HepG2 (cell line): Measurements from ENCODE around the gene GNB3. TPM values are rescaled to one million over a fixed set of nuclear protein-coding genes. Genes with fewer than 3 reads are reported as not detected.

Experiments used
- AHR ChIP-seq: IDR thresholded peaks from 2 replicates; pipeline ENCODE4 v1.6.1; 2018; ENCODE audit warnings: missing genetic modification reagents, missing compliant biosample characterization
- FOSL2 ChIP-seq: sonication (generic); formaldehyde crosslinking; IDR thresholded peaks from 2 replicates; pipeline ENCODE4 v1.4.0; 2020; ENCODE audit warnings: missing genetic modification reagents
- HNF1B ChIP-seq: sonication (generic); formaldehyde crosslinking; IDR thresholded peaks from 2 replicates; pipeline ENCODE4 v1.5.1; 2020; ENCODE audit warnings: mild to moderate bottlenecking, moderate library complexity, missing genetic modification reagents
- HOXA9 ChIP-seq: sonication (generic); formaldehyde crosslinking; IDR thresholded peaks from 2 replicates; pipeline ENCODE4 v1.8.1; 2022; ENCODE audit warnings: missing genetic modification reagents, mild to moderate bottlenecking, moderate library complexity, borderline replicate concordance
- IRF2 ChIP-seq: IDR thresholded peaks from 2 replicates; pipeline ENCODE4 v1.6.1; 2018; ENCODE audit warnings: missing genetic modification reagents, missing compliant biosample characterization
- IRX3 ChIP-seq: sonication (generic); formaldehyde crosslinking; IDR thresholded peaks from 2 replicates; pipeline ENCODE4 v1.8.1; 2023; ENCODE audit warnings: mild to moderate bottlenecking, low read depth, missing genetic modification reagents, borderline replicate concordance
- MBNL3 ChIP-seq: fragments of 250-450 bp; sonication (Bioruptor Pico); conservative IDR thresholded peaks from 2 replicates; pipeline ENCODE4 v1.8.0; 2022; ENCODE audit warnings: mild to moderate bottlenecking, inconsistent platforms
- MTA3 ChIP-seq: sonication (generic); formaldehyde crosslinking; IDR thresholded peaks from 2 replicates; pipeline ENCODE4 v1.4.0; 2020; ENCODE audit warnings: missing genetic modification reagents
- MYC ChIP-seq: sonication (generic); formaldehyde crosslinking; IDR thresholded peaks from 2 replicates; pipeline ENCODE4 v1.9.0; 2021; ENCODE audit warnings: missing genetic modification reagents, borderline replicate concordance
- MZF1 ChIP-seq: sonication (generic); formaldehyde crosslinking; IDR thresholded peaks from 2 replicates; pipeline ENCODE4 v1.8.1; 2023; ENCODE audit warnings: mild to moderate bottlenecking, missing genetic modification reagents, borderline replicate concordance
- NR1H2 ChIP-seq: sonication (generic); formaldehyde crosslinking; IDR thresholded peaks from 2 replicates; pipeline ENCODE4 v1.8.1; 2022; ENCODE audit warnings: low read depth, missing genetic modification reagents, borderline replicate concordance
- PITX1 ChIP-seq: sonication (generic); formaldehyde crosslinking; IDR thresholded peaks from 2 replicates; pipeline ENCODE4 v1.5.1; 2020; ENCODE audit warnings: mild to moderate bottlenecking, missing genetic modification reagents
- RARG ChIP-seq: sonication (generic); formaldehyde crosslinking; IDR thresholded peaks from 2 replicates; pipeline ENCODE4 v1.4.0; 2020; ENCODE audit warnings: low read depth, mild to moderate bottlenecking, missing genetic modification reagents
- REPIN1 ChIP-seq: sonication (generic); formaldehyde crosslinking; IDR thresholded peaks from 2 replicates; pipeline ENCODE4 v1.8.0; 2022; ENCODE audit warnings: missing genetic modification reagents, low read depth, mild to moderate bottlenecking, borderline replicate concordance
- SKIL ChIP-seq: sonication (generic); formaldehyde crosslinking; IDR thresholded peaks from 2 replicates; pipeline ENCODE4 v1.8.0; 2022; ENCODE audit warnings: missing genetic modification reagents, mild to moderate bottlenecking, moderate library complexity, borderline replicate concordance
- SP2 ChIP-seq: sonication (generic); formaldehyde crosslinking; IDR thresholded peaks from 2 replicates; pipeline ENCODE4 v1.5.1; 2020; ENCODE audit warnings: mild to moderate bottlenecking, missing genetic modification reagents
- ZC3H4 ChIP-seq: sonication (generic); formaldehyde crosslinking; IDR thresholded peaks from 2 replicates; pipeline ENCODE4 v1.4.0; 2020; ENCODE audit warnings: missing genetic modification reagents, borderline replicate concordance
- ZFP36 ChIP-seq: fragments of 150-350 bp; IDR thresholded peaks from 2 replicates; pipeline ENCODE4 v1.6.1; 2018; ENCODE audit warnings: borderline replicate concordance, low read length, low read depth; ENCODE audit not compliant: partially characterized antibody
- ZFP36L2 ChIP-seq: sonication (generic); formaldehyde crosslinking; IDR thresholded peaks from 2 replicates; pipeline ENCODE4 v1.4.0; 2020; ENCODE audit warnings: missing genetic modification reagents
- ZNF317 ChIP-seq: sonication (generic); formaldehyde crosslinking; IDR thresholded peaks from 2 replicates; pipeline ENCODE4 v1.5.0; 2020; ENCODE audit warnings: mild to moderate bottlenecking, missing genetic modification reagents
- ZNF333 ChIP-seq: sonication (generic); formaldehyde crosslinking; IDR thresholded peaks from 2 replicates; pipeline ENCODE4 v1.4.0; 2020; ENCODE audit warnings: mild to moderate bottlenecking, missing genetic modification reagents, borderline replicate concordance
- ZNF468 ChIP-seq: sonication (generic); formaldehyde crosslinking; IDR thresholded peaks from 2 replicates; pipeline ENCODE4 v1.8.0; 2022; ENCODE audit warnings: mild to moderate bottlenecking, moderate library complexity, missing genetic modification reagents
- ZNF512 ChIP-seq: sonication (generic); formaldehyde crosslinking; IDR thresholded peaks from 2 replicates; pipeline ENCODE4 v1.4.0; 2020; ENCODE audit warnings: mild to moderate bottlenecking, missing genetic modification reagents
- ZNF543 ChIP-seq: sonication (generic); formaldehyde crosslinking; IDR thresholded peaks from 2 replicates; pipeline ENCODE4 v1.4.0; 2020; ENCODE audit warnings: mild to moderate bottlenecking, missing genetic modification reagents
- ZNF570 ChIP-seq: sonication (generic); formaldehyde crosslinking; IDR thresholded peaks from 2 replicates; pipeline ENCODE4 v1.4.0; 2020; ENCODE audit warnings: mild to moderate bottlenecking, missing genetic modification reagents, borderline replicate concordance
- polyA plus RNA-seq, 8 experiments: library from polyadenylated mRNA; depleted of rRNA in 3 of 8; stranded (reverse) in 7 of 8; unstranded in 1 of 8; fragments of >200 nt; fragmentation: Illumina TruSeq in 4 of 8; extraction: Trizol in 4 of 8; gene quantifications; 2 replicates each; pipeline versions ENCODE4 v1.2.1 to v1.2.3, GENCODE V29; 2011 to 2016; ENCODE audit warnings: low read depth in 4 of 8, missing spikeins in 1 of 8, mixed read lengths in 1 of 8; ENCODE audit not compliant: insufficient read depth in 1 of 8
- total RNA-seq, 5 experiments: library from RNA; depleted of rRNA; stranded (reverse); fragments of >200 nt; fragmentation: Illumina TruSeq; extraction: Trizol; gene quantifications; 2 replicates each; pipeline ENCODE4 v1.2.3, GENCODE V29; 2016; ENCODE audit warnings: low read depth in 1 of 5

The GNB3 gene
- total and polyA plus RNA-seq, 2 of the 13 experiments (the other 11 are each of a cell fraction or from before 2014, with no cell fraction given): 1.3 to 3.6 TPM

GRCh38 chr12:6867413-6868210 lies 26.9 kb downstream of the GNB3 start, which contains the start of gene TPI1 (continued):
- no peak; the same call in 1 of the 2 replicates for TF ChIP-seq ZNF317
- TF ChIP-seq RARG (CRISPR knock-in tag): no peak
- no peak for TF ChIP-seq ZNF333 (CRISPR knock-in tag)
- TF ChIP-seq NR1H2 (CRISPR knock-in tag): 0 out of 2 replicates have a peak, but pooled peaks have one; percentile 8
- TF ChIP-seq MYC (CRISPR knock-in tag): peak; percentile 67; the same call in 1 of the 2 replicates
- TF ChIP-seq FOSL2 (CRISPR knock-in tag): peak; percentile 22; the same call in 1 of the 2 replicates
- TF ChIP-seq REPIN1: no peak
- TF ChIP-seq MTA3 (CRISPR knock-in tag): no peak
- TF ChIP-seq PITX1 (CRISPR knock-in tag): peak; percentile 45; the same call in 1 of the 2 replicates
- TF ChIP-seq ZC3H4 (CRISPR knock-in tag): no peak
- TF ChIP-seq ZNF570 (CRISPR knock-in tag): no peak
- TF ChIP-seq SKIL (CRISPR knock-in tag): no peak; the same call in 1 of the 2 replicates
- 0 out of 2 replicates have a peak, but pooled peaks have one; percentile 21 for TF ChIP-seq ZNF543 (CRISPR knock-in tag)
- no peak for TF ChIP-seq ZFP36
- TF ChIP-seq IRF2: peak; percentile 60; the same call in 1 of the 2 replicates
- TF ChIP-seq IRX3 (CRISPR knock-in tag): peak; percentile 85
- TF ChIP-seq SP2 (CRISPR knock-in tag): no peak
- TF ChIP-seq ZFP36L2 (CRISPR knock-in tag): 0 out of 2 replicates have a peak, but pooled peaks have one; percentile 20
- peak; percentile 33; the same call in 1 of the 2 replicates for TF ChIP-seq ZNF468 (CRISPR knock-in tag)
- no peak for TF ChIP-seq ZNF512 (CRISPR knock-in tag)
- no peak for TF ChIP-seq MBNL3 (CRISPR knock-in tag)
- no peak for TF ChIP-seq HOXA9
- TF ChIP-seq AHR (CRISPR knock-in tag): peak; percentile 17; the same call in 1 of the 2 replicates
- TF ChIP-seq MZF1: no peak
- TF ChIP-seq HNF1B (CRISPR knock-in tag): 0 out of 2 replicates have a peak, but pooled peaks have one; percentile 6
